ENCODE measurements around the gene CLIC6.
"Not testable (repeated sequence)": the region's sequence is repeated elsewhere in the genome, so short reads cannot be mapped to it uniquely, and the experiment has no call there.

Gene CLIC6

GRCh38 chr21:34693192-34693810 is 24.5 kb downstream of the CLIC6 start:
- no peak for DNase-seq (ENCODE audit: low spot score)

DNA sequence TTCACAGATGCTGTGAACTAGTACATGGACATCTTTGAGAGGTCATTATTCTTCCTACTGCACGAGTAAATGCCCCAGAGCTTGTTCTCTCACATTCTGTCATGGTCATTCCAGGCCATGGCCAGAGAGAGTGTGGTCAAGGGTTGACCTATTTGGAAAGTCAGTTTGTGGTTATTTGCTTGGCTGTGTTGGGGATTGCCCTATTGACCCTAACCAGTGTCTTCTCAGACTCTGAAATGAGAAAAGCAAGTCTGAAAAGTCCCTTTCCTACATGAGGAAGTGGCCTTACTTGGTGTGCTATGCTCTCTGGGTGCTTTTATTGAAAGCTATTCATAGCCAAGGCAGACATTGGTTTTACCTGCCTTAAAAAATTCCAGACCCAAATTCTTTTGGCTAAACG is 26.6 kb downstream of the CLIC6 start:
- DNase-seq (ENCODE audit: low spot score), result no peak

GRCh38 chr21:34696121-34696520 is 27.3 kb downstream of the CLIC6 start:
- no peak for DNase-seq (ENCODE audit: low spot score)

- DNase-seq (ENCODE audit: low spot score), result no peak
Observed at GRCh38 chr21:34697826-34698225, 29.0 kb downstream of the CLIC6 start.

DNA sequence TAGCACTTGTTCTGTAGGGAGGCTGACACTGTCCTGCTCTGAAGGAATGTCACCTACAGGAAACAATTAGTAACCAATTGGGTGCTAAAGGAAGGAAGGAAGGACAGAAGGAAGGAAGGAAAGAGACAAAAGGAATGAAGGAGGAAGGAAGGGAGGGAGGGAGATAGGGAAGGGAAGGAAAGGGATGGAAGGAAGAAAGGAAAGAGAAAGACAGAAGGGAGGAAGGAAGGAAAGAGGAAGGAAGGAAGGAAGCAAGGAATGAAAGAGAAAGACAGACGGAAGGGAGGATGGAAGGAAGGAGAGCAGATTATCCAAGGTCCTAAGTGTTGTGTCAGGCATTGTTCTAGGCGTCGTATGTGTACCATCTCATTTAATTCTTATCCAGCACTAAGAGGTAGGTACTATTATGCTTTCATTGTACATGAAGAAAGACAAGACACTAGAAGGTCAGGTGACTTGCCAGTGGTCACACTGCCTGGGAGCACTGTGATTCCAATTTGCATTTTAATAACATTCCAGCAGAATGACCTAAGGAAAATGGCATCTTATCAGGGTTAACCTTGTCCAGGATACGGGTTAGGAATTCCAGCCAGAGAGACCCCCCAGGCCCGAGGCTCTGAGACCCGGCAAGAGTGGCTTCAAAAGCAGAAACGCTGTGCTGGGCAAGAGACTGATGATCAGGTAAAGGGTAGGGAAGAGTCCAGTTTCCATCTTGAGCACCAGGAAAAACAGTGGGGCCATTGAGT is 29.6 kb downstream of the CLIC6 start:
- DNase-seq (ENCODE audit: low spot score), result no peak

DNA sequence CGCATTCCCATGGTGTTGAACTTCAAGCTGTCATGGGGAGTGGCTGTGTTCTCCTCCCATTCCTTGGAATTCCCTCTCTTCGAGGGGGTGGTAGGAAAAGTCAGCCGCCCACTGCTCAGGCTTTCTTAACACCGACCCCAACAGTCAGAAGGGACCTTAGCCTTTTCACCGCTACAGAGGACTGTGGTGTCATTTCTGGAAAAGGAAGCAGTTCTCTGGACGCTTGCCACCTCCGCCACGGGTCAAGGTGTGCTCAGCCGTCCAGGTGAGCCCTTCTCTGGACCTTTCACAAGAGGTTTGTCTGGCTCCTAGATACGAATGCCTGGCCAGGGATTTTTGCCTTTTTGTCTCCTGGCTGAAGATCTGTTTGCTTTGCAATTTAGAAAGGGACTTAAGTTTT is 31.8 kb downstream of the CLIC6 start:
- DNase-seq (ENCODE audit: low spot score), result no peak

- no peak for DNase-seq (ENCODE audit: low spot score)
Observed at GRCh38 chr21:34701726-34702125, 32.9 kb downstream of the CLIC6 start.

- no peak for DNase-seq (ENCODE audit: low spot score)
Observed at GRCh38 chr21:34702341-34703170, 33.8 kb downstream of the CLIC6 start.

- no peak for DNase-seq (ENCODE audit: low spot score)
Observed at GRCh38 chr21:34703571-34703970, 34.8 kb downstream of the CLIC6 start.

GRCh38 chr21:34704119-34704518 is 35.3 kb downstream of the CLIC6 start:
- no peak for DNase-seq (ENCODE audit: low spot score)

DNA sequence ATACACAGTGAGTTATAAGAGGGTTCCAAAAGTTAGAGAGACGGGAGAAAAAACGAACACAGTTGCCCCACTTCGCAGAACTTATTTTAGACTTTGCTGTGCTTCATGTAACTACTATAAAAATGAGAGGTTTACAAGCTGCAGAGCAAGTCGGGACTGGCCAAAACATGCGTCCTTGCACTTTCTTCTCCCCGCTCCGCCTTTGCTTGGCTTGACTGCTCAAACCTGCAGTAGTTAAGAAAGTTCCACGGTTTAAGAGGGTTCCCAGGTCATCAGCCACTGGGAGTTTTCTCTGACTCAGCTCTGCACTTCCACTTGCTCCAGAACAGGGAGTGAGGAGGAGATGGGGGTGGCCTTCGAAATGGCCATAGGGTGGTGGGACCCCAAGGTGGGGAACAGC is 36.2 kb downstream of the CLIC6 start:
- DNase-seq (ENCODE audit: low spot score), result no peak

DNA sequence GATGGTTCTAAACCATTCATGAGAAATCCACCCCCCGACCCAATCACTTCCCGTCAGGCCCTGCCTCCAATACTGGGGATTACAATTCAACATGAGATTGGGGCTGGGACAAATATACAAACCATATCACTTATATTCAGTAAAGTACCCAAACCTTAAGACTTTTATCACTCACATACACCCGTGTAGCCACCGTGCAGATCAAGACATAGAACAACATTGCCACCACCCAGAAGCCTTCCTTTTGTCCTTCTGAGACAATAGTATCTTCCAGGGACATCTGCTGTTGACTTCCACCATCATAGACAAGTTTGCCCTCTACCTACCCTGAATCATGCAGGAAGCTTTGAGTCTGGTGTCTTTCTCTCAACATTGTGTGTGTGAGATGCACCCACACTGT is 37.5 kb downstream of the CLIC6 start:
- DNase-seq (ENCODE audit: low spot score), result no peak

DNA sequence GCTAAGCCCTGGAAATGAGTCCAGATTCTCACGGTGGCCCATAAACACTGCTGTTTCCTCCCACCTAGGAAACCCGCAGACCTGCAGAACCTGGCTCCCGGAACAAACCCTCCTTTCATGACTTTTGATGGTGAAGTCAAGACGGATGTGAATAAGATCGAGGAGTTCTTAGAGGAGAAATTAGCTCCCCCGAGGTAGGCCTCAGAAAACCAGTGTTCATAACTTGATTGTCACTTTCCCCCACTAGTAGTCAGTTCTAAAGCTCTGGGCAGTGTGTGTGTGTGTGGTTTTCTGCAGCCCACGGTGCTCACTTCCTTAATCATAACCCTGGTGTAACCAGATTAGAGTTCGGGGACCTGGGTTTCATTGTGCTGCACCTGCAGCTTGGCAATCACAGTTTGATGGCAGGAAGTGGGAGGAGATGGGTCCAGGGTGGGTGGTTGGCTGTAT is 39.1 kb downstream of the CLIC6 start:
- no peak for DNase-seq (ENCODE audit: low spot score)

DNA sequence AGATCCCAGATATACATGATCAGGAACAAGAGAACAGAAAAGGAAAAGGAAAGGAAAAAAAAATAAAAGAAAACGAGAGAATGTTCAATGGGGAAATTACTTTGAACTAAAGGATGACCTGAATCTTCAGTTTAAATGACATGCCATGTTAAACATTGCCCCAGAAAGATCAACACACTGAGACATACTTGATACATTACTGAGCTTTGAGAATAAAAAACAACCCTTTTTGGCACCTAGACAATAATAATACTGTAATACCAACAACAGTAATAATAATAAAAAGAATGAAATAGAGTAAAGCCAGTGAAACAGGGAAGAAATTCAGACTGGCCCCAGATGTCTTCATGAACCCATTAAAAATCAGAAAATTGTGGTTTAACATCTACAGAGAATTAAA is 44.8 kb downstream of the CLIC6 start:
- DNase-seq (ENCODE audit: low spot score), result no peak

DNA sequence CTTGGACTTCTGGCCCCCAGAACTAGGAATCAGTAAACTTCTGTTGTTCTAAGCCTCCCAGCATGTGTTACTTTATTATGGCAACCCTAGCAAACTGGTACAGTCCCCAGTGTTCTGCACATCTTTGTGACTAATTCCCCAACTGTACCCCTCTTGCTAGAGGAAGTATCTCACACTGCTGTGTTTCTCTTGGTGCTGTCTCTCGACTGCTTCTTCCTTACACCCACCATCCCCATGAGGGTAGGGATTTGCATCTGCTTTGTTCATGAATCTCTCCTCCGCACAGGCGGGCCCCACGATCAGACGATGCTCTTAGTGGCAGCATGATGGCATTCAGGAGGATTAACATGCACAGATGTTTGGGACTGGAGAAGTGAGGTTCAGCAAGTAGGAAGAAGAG is 46.7 kb downstream of the CLIC6 start:
- DNase-seq (ENCODE audit: low spot score), result no peak

- no peak for DNase-seq (ENCODE audit: low spot score)
Observed at GRCh38 chr21:34715985-34716596, 47.3 kb downstream of the CLIC6 start.

GRCh38 chr21:34718529-34718928 is 49.7 kb downstream of the CLIC6 start:
- DNase-seq (ENCODE audit: low spot score), result not testable (repeated sequence)

DNA sequence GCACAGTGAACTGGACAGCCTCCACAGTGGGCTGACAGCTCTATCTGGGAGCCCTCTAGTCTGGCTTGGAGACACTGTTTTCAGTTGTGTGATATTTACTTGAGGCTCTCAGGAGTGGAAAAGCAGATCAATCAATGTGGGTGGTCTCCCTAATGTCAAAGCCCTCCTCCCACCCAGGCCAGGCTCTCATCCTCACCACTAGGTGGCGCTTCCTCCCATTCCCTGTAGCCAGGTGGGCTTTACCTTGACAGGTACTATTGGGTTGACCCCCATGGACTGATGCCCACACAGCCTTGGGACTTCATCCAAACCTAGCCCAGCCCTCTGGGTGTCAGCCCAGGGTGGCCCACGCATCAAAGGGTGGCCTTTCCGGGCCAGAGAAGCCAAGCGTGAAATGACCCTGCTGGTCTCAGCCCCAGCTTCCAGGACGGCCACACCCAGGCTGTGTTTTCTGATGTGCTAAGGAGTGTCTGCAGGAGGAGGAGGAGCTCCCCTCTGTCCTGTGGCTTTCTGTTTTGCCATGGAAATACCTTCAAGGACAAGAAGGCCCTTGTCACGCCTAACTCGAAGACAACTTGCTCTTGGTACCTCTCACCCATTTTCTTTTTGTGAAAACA is 54.0 kb downstream of the CLIC6 start:
- DNase-seq (ENCODE audit: low spot score), result peak; percentile 61

GRCh38 chr21:34724131-34724856 is 55.5 kb downstream of the CLIC6 start:
- DNase-seq (ENCODE audit: low spot score), result no peak

- no peak for DNase-seq (ENCODE audit: low spot score)
Observed at GRCh38 chr21:34724857-34725195, 56.0 kb downstream of the CLIC6 start.

DNA sequence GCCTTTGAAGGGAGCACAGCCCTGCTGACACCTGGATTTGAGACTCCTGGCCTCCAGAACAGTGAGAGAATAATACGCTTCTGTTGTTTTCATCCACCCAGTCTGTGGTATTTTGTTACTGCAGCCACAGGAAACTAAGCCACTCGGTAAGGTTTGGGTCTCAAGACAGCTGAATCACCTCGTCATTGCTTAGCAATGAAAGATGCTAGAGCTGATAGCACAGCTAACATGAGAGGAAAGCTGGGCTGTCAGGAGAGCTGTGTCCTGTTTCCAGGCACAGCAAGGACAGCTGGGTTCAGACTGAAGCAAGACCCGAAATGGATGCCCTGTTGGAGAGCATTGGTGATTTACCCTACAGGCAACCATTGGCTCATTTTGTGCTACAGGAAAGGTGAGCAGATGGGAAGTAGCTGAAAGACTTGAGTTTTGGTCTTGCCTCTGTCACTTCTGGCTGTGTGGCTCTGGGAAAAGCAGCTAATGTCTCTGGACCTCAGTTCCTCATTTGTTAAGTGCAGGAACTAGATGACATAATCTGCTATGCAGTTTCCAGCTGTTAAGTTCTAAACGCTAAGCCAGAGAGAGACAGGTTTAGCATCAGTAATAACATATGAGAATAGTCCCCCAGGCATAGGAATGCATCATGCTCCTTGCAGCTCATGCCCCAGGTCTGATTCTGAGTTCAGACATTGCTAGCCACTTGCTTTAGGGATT is 58.0 kb downstream of the CLIC6 start:
- no peak for DNase-seq (ENCODE audit: low spot score)
